ENCODE measurements around the gene REG4. TPM values are rescaled to one million over a fixed set of nuclear protein-coding genes. Genes with fewer than 3 reads are reported as not detected.
A peak's percentile ranks its signal among the peaks of the same experiment; 100 is the strongest.

Gene REG4
- polyA plus RNA-seq, 3 donors = not detected

DNA sequence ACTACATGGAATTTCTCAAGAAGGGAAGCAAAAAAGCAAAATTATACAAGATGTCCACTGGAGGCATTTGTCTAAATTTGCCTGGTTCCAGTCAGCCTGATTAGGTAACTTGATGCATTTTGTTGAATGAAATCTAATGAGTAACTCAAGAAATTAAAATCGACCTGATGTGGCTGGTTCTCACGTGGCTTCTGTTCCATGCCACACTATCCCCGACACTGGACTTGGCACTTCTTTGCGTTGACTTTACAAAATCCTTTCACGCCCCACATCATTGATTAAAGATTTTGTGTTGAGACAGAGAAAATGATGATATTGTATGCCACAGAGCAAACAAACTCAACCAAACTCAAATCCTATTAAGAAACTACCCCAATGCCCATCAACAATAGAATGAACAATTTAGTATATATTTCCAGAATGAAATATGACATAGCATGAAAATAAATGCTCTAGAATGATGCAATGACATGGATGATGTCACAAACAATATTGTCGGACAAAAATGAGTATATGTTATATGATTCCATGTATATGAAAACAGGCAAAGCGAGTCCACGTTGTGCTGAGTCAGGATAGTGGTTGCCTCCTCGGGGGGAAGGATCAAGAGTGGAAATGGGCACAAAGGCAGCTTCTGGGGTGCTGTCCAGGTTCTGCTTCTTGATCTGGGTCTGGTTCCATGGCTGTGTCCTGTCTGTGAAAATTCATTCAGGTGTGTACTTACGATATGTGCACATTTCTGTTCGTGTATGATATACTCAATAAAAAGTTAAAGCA lies 29.6 kb downstream of the REG4 start:
- H3K27ac ChIP-seq (ENCODE audit: low read depth in 1 of 2, low read length in 2 of 2) = no peak overlapping the region
- H3K9ac ChIP-seq (ENCODE audit: insufficient read depth, low read length, poor library complexity, severe bottlenecking) = no peak overlapping the region
- H3K4me3 ChIP-seq (replicated peaks in 1 of 3; ENCODE audit: low read depth in 2 of 3, low read length in 3 of 3) = no peak overlapping the region
- intact Hi-C loops (cut with micrococcal nuclease) = no loop called here
- H3K9me3 Mint-ChIP-seq = peaks cover 0 to 2% (median 0%) of the 10 kb centered on the region in 7 donors
- peaks cover 41 to 46% of the 10 kb centered on the region in 2 donors for H3K4me1 ChIP-seq (ENCODE audit: control insufficient read depth in 1 of 2, insufficient read depth in 2 of 2, low read length in 2 of 2)
- no peak overlapping the region for H3K4me2 ChIP-seq (replicated peaks; ENCODE audit: extremely low read depth, low read length, poor library complexity, severe bottlenecking)
- no peak for DNase-seq
- no peaks in the 10 kb centered on the region for H3K36me3 Mint-ChIP-seq
- H3K27ac Mint-ChIP-seq = no peak overlapping the region
- peaks cover 45% of the 10 kb centered on the region for H3K4me1 Mint-ChIP-seq
- no peaks in the 10 kb centered on the region for H3K27me3 ChIP-seq (ENCODE audit: control insufficient read depth in 2 of 2, insufficient read depth in 2 of 2, low read length in 2 of 2)
- no peaks in the 10 kb centered on the region for H3K9me3 ChIP-seq (replicated peaks in 1 of 2; ENCODE audit: control insufficient read depth in 1 of 2, insufficient read depth in 1 of 2, low read length in 2 of 2)
- H2AFZ ChIP-seq (ENCODE audit: insufficient read depth, low read depth, low read length, poor library complexity, severe bottlenecking) = no peak overlapping the region
- peaks cover 0 to 2% (median 0%) of the 10 kb centered on the region in 3 donors for H3K27me3 Mint-ChIP-seq (ENCODE audit: low read depth in 3 of 3)
- TF ChIP-seq, protein P1, sequence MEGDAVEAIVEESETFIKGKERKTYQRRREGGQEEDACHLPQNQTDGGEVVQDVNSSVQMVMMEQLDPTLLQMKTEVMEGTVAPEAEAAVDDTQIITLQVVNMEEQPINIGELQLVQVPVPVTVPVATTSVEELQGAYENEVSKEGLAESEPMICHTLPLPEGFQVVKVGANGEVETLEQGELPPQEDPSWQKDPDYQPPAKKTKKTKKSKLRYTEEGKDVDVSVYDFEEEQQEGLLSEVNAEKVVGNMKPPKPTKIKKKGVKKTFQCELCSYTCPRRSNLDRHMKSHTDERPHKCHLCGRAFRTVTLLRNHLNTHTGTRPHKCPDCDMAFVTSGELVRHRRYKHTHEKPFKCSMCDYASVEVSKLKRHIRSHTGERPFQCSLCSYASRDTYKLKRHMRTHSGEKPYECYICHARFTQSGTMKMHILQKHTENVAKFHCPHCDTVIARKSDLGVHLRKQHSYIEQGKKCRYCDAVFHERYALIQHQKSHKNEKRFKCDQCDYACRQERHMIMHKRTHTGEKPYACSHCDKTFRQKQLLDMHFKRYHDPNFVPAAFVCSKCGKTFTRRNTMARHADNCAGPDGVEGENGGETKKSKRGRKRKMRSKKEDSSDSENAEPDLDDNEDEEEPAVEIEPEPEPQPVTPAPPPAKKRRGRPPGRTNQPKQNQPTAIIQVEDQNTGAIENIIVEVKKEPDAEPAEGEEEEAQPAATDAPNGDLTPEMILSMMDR (IDR thresholded peaks at IDR 0.05) = no peak
- H3K79me2 ChIP-seq (ENCODE audit: insufficient read depth, low read length) = no peaks in the 10 kb centered on the region
- H3K4me3 Mint-ChIP-seq = no peak overlapping the region
- WGBS (ENCODE audit: insufficient coverage) = 58% methylated on average over 4 of the region's 11 CpGs
- no peaks in the 10 kb centered on the region for H3K36me3 ChIP-seq (replicated peaks in 1 of 2; ENCODE audit: control insufficient read depth in 1 of 2, insufficient read depth in 2 of 2, low read length in 2 of 2)
- no peaks in the 10 kb centered on the region for H4K20me1 ChIP-seq (ENCODE audit: insufficient read depth, low read length)

DNA sequence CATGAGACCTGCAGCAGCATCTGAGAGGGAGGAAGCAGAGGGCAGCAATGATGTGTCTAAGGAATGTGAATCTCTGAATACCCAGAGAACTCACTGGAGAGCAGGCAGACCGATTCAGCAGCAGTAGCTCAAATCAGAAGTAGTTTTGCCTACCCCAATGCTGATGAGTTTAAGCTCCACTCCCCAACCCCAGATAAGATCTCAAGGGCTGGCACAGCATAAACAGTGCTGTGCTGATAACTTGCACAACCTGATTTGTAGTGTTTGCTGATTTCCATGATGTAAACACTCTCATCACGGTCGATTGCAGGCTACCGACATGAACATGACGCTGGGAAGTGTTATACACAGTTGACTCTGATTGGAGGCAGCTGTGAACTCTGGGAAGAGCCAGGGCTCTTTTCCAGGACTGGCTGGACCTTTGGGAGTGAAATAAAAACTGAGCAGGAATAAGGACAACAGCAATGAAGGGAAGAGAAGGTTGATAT lies 31.3 kb downstream of the REG4 start:
- Histone ChIP-seq H3K4me2 (replicated peaks; ENCODE audit: extremely low read depth, low read length, poor library complexity, severe bottlenecking) (no peak overlapping the region), H3K36me3 (replicated peaks in 1 of 2; ENCODE audit: control insufficient read depth in 1 of 2, insufficient read depth in 2 of 2, low read length in 2 of 2) (no peaks in the 10 kb centered on the region), H4K20me1 (ENCODE audit: insufficient read depth, low read length) (no peaks in the 10 kb centered on the region), H2AFZ (ENCODE audit: insufficient read depth, low read depth, low read length, poor library complexity, severe bottlenecking) (no peak overlapping the region), H3K9ac (ENCODE audit: insufficient read depth, low read length, poor library complexity, severe bottlenecking) (no peak overlapping the region), H3K27me3 (ENCODE audit: control insufficient read depth in 2 of 2, insufficient read depth in 2 of 2, low read length in 2 of 2) (no peaks in the 10 kb centered on the region), H3K9me3 (replicated peaks in 1 of 2; ENCODE audit: control insufficient read depth in 1 of 2, insufficient read depth in 1 of 2, low read length in 2 of 2) (no peaks in the 10 kb centered on the region), H3K4me3 (replicated peaks in 1 of 3; ENCODE audit: low read depth in 2 of 3, low read length in 3 of 3) (no peak overlapping the region), H3K79me2 (ENCODE audit: insufficient read depth, low read length) (no peaks in the 10 kb centered on the region), H3K27ac (ENCODE audit: low read depth in 1 of 2, low read length in 2 of 2) (no peak overlapping the region), H3K4me1 (ENCODE audit: control insufficient read depth in 1 of 2, insufficient read depth in 2 of 2, low read length in 2 of 2) (peaks cover 29 to 30% of the 10 kb centered on the region in 2 donors)
- Mint-ChIP-seq H3K27ac (peak overlapping the region in 1 of 7 donors; percentile 54), H3K36me3 (no peaks in the 10 kb centered on the region), H3K4me3 (no peak overlapping the region), H3K4me1 (peaks cover 28% of the 10 kb centered on the region), H3K27me3 (ENCODE audit: low read depth in 3 of 3) (peaks cover 0 to 2% (median 1%) of the 10 kb centered on the region in 3 donors), H3K9me3 (no peaks in the 10 kb centered on the region)
- TF ChIP-seq, protein P1 (IDR thresholded peaks at IDR 0.05) = no peak
- DNase-seq = no peak
- intact Hi-C loops (cut with micrococcal nuclease) = no loop called here
- 78% methylated on average over 5 of the region's 5 CpGs for WGBS (ENCODE audit: insufficient coverage)

Data from CD14-positive monocyte (primary cell).